ENCODE measurements around the gene IRX2. TPM values are rescaled to one million over a fixed set of nuclear protein-coding genes. Genes with fewer than 3 reads are reported as not detected.

Gene IRX2
- total RNA-seq, 8 experiments from 2014 or later: 0.76 to 13.9 (median 6.1) TPM

DNA sequence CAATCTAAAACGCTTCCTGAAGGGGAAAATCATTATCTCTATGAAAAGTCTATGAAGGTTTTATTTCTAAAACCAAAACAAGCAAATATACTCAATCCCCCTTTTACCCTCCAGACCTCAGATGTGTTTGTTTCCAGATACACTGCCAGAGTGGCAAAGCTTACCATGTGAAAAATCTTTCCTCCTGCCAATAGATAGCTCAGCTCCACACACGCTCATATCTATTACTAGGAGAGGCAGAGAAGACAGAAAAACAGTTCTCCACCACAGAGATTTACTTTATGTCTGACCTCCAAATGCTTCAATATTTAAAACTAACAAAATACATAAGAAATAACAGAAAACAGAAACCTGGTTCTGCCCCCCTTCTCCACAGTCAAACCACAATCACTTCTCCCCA, 7.0 kb downstream of the IRX2 start:
- H3K4me3 ChIP-seq: no peak overlapping the region
- 33 to 100% (median 84%) methylated on average over 1 to 2 of the region's 2 CpGs for WGBS, 10 experiments
- H3K27ac ChIP-seq: no peak overlapping the region
- peaks cover 0 to 23% of the 10 kb centered on the region in 2 donors for H3K4me1 ChIP-seq (replicated peaks in 1 of 2)
- ATAC-seq (replicated peaks in 6 of 8): no peak
- in situ Hi-C loops (cut with MboI; ENCODE audit: low pct_unique_long_range_greater_than_20kb in 2 of 9, low sequenced_read_pairs in 9 of 9, unreplicated experiment in 9 of 9): no loop called here

DNA sequence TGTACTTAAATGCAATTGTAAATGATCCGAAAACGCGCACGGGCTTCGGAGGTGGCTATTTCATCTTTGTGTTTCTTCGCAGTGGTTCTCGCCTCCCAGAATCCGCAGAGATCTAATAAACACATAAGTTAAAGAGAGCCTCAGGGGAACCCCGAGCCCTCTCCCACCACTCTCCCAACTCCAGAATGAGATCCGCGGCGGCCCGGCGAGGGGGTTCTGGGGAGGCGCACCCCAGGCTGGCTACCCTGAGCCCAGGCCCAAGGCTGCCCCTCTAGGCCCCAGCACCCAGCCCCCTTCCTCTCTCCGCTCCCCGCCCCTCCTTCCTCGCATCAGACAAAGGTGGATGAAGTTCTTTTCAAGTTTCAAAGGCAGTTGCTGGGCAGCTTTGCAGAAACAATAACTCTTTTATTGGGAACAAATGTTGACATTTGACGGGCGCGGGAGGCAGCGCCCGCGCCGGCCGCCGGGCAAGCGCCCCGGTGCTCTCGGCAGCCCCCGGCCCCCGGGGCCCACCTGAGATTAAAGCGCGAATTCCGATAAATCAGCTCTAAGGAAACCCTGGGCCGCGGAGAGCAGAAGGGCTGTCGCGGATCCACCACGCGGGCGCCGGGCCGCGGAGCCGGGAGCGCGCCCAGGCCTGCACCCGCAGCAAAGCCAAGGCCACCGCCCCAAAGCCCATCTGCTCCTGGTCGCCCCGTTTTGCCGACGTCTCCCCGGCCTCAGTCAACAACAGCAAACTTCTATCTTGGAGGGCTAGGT, 8.4 kb downstream of the IRX2 start:
- in situ Hi-C loops (cut with MboI; ENCODE audit: low pct_unique_long_range_greater_than_20kb in 2 of 9, low sequenced_read_pairs in 9 of 9, unreplicated experiment in 9 of 9): no loop called here
- ATAC-seq (replicated peaks in 6 of 8): peak in 4 of 8 experiments; percentile 18 to 48 (median 34)
- 17 to 94% (median 65%) methylated on average over 3 to 48 of the region's 55 CpGs; no CpG with 5 or more reads in 4 of the 10 experiments for WGBS, 10 experiments
- Histone ChIP-seq H3K27ac (no peak overlapping the region), H3K4me3 (no peak overlapping the region), H3K4me1 (replicated peaks in 1 of 2) (peaks cover 0 to 23% of the 10 kb centered on the region in 2 donors)

DNA sequence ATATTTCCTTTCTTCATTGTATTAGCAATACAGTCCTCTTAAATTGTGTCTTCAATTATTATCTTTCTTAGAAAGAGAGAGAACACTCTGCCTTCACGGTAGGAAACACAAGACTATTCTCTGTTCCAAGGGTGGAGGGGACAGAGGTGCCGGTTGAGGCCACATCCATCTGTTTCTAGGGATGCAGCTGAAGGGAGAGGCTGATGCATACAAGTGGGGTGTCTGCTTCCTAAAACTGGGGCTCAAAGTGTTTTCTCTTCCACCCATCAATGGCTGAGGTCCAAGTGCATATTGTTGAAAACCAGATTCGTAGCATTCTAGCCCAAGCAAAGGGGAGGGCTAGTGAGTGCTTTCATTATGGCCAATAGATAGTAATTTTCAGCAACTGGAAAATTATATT, 9.5 kb downstream of the IRX2 start:
- Histone ChIP-seq H3K4me3 (no peak overlapping the region), H3K4me1 (replicated peaks in 1 of 2) (peaks cover 0 to 29% of the 10 kb centered on the region in 2 donors), H3K27ac (no peak overlapping the region)
- 26 to 100% (median 55%) methylated on average over 1 to 3 of the region's 3 CpGs; no CpG with 5 or more reads in 3 of the 10 experiments for WGBS, 10 experiments
- ATAC-seq (replicated peaks in 6 of 8): no peak
- in situ Hi-C loops (cut with MboI; ENCODE audit: low pct_unique_long_range_greater_than_20kb in 2 of 9, low sequenced_read_pairs in 9 of 9, unreplicated experiment in 9 of 9): no loop called here

DNA sequence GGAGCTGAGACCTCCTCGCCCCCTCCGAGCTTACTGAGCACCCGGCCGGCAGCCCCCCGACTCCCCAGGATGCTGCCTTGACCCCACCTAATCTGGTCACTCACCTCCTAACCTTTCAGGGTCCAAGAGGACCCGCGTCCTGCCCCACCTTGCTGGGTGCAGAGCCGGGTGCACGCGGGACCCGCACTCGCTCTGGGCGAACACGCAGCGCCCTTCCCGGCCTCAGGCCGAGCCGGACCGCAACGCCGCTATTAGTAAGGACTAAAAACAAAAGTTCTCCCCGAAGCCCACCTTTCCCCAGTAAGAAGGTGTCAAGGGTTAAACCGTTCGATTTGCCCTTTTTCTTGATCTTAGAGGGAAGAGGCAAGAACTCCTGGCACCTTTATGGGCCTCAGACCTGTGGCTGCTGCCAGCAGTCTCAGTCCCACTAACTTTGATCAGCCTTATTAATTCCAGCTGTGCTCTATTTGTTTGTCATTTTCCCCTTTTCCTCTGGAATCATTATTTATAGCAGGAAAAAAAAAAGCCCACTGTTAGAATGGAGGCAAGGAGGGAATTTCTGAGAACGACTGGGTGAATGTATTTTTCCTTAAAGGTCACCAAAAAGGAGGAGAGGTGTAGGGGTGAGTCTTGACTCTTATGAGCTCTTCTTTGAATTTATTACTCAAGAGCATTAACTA, 10.5 kb downstream of the IRX2 start:
- ATAC-seq (replicated peaks in 6 of 8): no peak
- H3K4me1 ChIP-seq (replicated peaks in 1 of 2): peaks cover 0 to 28% of the 10 kb centered on the region in 2 donors
- no peak overlapping the region for H3K4me3 ChIP-seq
- in situ Hi-C loops (cut with MboI; ENCODE audit: low pct_unique_long_range_greater_than_20kb in 2 of 9, low sequenced_read_pairs in 9 of 9, unreplicated experiment in 9 of 9): no loop called here
- no peak overlapping the region for H3K27ac ChIP-seq
- 43 to 100% (median 71%) methylated on average over 1 to 9 of the region's 25 CpGs; no CpG with 5 or more reads in 2 of the 10 experiments for WGBS, 10 experiments

DNA sequence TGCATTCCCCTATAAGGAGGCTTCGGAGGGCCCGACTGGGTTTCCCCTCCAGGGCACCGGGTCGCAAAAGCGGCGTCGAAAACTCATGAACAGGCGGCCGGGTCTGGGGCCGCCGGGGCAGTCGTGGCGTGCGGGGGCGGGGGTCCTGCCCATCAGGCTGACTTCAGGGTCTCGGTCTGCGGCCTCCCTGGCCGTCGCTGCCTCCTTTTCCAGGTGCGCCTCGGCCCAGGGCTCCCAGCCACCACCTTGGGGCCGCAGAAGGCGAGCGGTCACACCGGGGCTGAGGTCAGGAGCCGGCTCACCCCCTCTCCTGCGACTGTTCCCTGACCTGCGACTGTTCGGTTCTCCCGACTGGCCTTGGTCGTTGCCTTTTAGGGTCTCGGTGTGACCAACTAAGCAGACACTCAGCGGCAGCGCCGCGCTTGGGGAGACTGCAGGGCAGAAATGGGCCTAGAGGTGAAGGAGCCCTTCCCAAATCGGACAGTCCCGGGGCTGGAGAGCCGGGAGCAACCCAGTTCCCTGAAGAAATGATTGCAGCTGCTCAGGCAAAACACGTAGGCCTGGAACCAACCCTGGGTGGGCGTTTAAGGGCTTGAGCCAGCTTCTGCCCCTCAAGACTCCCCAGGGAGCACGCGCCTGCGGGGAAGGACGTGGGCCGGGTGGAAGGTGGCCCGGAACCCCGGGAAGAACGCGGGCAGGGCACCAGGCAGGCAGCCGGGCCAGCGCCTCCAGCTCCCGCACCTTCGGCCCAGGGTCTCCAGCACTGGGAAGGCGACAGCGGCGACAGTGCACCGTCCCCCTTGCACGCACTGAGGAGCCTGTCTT, 11.2 kb downstream of the IRX2 start:
- 36 to 60% (median 50%) methylated on average over 1 to 6 of the region's 59 CpGs; no CpG with 5 or more reads in 6 of the 10 experiments for WGBS, 10 experiments
- H3K4me3 ChIP-seq: no peak overlapping the region
- ATAC-seq (replicated peaks in 6 of 8): no peak
- peaks cover 0 to 28% of the 10 kb centered on the region in 2 donors for H3K4me1 ChIP-seq (replicated peaks in 1 of 2)
- no peak overlapping the region for H3K27ac ChIP-seq
- in situ Hi-C loops (cut with MboI; ENCODE audit: low pct_unique_long_range_greater_than_20kb in 2 of 9, low sequenced_read_pairs in 9 of 9, unreplicated experiment in 9 of 9): no loop called here

DNA sequence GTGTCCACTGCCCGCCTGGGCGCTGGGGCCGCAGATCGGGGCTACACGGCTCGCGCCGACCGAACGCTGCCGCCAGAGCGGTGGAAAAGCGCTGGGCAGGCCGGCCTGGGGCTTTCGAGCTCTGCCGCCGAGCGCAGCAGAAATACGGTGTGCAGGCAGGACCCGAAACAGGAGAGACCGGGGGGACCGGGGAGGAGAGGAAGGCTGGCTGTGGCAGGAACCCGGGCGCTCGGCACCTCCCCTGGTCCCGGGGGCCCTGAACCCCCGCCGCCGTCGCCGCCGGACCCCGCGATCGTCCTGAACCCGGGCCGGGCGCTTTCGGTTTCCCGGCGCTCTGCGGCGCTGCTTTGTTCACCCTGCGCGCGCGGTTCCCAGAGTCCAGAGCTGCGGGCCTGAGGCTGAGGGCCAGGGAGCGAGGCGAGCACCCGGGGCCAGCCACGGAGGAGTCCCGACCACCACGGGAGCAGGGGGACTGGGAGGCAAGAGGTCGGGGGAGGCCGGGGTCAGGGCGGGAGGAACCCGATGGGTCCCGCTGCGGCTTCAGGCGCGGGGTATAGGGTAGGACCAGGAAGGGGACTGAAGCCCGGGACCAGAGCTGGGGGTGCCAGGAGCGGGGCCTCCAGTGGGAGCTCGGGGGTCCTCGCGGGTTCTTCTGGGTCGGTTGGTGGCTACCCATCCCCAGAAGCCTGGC, 12.0 kb downstream of the IRX2 start:
- in situ Hi-C loops (cut with MboI; ENCODE audit: low pct_unique_long_range_greater_than_20kb in 2 of 9, low sequenced_read_pairs in 9 of 9, unreplicated experiment in 9 of 9): no loop called here
- Histone ChIP-seq H3K27ac (no peak overlapping the region), H3K4me1 (replicated peaks in 1 of 2) (peaks cover 0 to 23% of the 10 kb centered on the region in 2 donors), H3K4me3 (peak overlapping the region in 4 of 5 donors; percentile 28 to 49 (median 38))
- ATAC-seq (replicated peaks in 6 of 8): peak in 7 of 8 experiments; percentile 49 to 86 (median 68)
- no CpG with 5 or more reads among the region's 68 CpGs for WGBS, 10 experiments

DNA sequence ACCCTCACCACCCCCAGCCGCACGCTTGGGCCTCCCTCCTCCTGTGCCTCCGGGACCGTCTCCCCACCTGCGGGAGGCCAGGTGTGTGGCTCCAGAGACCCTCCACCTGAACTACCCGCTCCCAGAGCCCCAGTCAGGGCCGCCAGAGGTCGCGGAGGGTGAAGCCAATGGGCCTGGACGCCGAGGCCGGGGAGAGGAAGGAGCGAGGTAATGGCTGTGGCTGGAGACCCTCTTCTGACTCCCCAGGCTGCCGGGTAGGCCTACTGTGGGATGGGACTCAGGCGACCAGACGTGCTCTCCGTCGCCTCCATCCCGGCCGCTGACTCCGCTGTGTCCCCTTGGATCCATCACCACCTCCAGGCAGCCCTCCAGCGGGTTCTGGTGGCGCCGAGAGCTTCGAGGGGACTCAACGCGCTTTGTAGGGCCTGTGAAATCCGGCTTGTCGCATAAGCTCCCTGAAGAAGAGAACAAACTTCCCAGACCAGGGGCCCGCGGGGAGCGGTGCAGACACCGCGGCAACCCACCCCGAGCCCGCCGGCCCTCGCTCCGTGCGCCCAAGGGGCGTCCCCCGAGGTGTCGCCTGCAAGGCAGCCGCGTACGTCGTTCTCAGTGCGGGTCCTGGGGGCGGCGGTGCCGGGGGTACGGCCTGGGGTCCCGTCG, 12.6 kb downstream of the IRX2 start:
- in situ Hi-C loops (cut with MboI; ENCODE audit: low pct_unique_long_range_greater_than_20kb in 2 of 9, low sequenced_read_pairs in 9 of 9, unreplicated experiment in 9 of 9): no loop called here
- no peak overlapping the region for H3K27ac ChIP-seq
- peak overlapping the region in 4 of 5 donors; percentile 28 to 49 (median 38) for H3K4me3 ChIP-seq
- peak in 3 of 8 experiments; percentile 8 to 49 (median 30) for ATAC-seq (replicated peaks in 6 of 8)
- 74 to 100% methylated on average over 2 to 6 of the region's 54 CpGs; no CpG with 5 or more reads in 8 of the 10 experiments for WGBS, 10 experiments
- H3K4me1 ChIP-seq (replicated peaks in 1 of 2): peaks cover 0 to 19% of the 10 kb centered on the region in 2 donors

DNA sequence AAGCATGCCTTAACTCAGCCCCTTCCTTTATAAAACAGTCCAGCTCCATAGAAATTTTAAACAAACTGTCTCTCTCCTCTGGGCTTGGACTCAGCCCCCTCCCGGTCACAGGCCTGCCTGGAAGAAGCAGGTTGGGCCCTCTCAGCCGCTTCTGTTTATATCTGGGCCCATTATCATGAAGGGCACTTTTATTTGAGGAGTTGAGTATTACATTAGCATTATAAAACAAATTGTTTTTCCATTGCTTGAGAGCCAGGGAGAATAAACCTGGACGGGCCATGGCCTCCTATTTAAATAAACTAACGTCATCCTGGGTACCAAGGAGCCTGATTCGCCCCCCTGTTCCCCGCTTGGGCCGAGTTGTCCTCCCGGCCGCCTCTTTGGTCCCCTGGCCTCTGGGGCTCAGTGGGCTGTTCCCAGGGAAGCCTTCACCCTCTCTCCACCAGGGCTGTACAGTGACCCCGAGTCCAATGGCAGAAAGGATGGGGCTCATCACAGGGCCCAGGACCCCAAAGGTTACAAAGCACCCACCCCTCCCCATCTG, 13.2 kb downstream of the IRX2 start:
- H3K4me1 ChIP-seq (replicated peaks in 1 of 2): peaks cover 0 to 13% of the 10 kb centered on the region in 2 donors
- ATAC-seq (replicated peaks in 6 of 8): peak in 4 of 8 experiments; percentile 42 to 64 (median 51)
- no peak overlapping the region for H3K4me3 ChIP-seq
- 17 to 83% (median 47%) methylated on average over 1 to 4 of the region's 10 CpGs; no CpG with 5 or more reads in 6 of the 10 experiments for WGBS, 10 experiments
- in situ Hi-C loops (cut with MboI; ENCODE audit: low pct_unique_long_range_greater_than_20kb in 2 of 9, low sequenced_read_pairs in 9 of 9, unreplicated experiment in 9 of 9): no loop called here
- no peak overlapping the region for H3K27ac ChIP-seq

DNA sequence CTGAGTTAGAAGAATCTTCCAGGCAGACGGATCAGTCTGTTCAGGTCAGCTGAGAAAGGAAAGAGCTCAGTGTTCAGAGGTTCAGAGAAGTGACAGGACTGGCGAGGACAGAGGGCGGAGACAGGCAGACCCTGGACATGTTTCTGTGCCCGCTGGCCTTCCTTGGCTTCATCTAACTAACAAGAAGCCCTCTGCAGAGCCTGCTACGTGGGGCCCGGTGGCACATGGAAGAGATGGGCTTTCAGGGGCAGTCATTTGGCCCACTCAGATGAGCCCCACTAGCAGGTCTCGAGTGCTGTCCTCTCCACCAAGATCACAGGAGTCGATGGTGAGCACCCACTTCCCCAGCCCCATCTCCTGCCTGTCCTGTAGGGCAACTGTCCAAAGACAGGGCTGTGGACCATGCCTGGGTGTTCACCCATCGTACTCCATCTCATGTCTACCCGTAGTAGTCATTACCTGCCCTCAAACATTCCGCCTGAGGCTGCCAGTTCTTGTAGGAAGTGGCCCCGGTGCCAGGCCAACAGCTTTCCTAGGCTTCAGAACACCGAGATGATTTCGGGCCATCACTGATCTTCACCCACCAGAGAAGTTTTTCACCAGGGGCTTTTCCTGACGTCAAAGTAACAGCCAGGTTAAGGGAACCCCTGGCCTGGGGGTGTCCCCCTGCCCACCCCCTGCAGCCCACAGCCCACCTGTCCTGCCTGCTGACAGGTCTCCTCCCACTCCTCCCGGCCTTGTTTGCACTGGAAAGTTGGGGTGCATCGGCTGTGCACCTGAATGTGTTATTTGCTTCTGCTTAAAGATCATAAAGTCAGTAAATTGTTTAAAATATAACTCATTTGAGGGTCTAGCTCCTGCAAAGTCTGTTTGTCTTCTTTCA, 14.0 kb downstream of the IRX2 start:
- no peak overlapping the region for H3K4me3 ChIP-seq
- ATAC-seq (replicated peaks in 6 of 8): no peak
- H3K4me1 ChIP-seq (replicated peaks in 1 of 2): peaks cover 0 to 8% of the 10 kb centered on the region in 2 donors
- WGBS, 10 experiments: 50 to 96% (median 80%) methylated on average over 1 to 7 of the region's 17 CpGs; no CpG with 5 or more reads in 4 of the 10 experiments
- in situ Hi-C loops (cut with MboI; ENCODE audit: low pct_unique_long_range_greater_than_20kb in 2 of 9, low sequenced_read_pairs in 9 of 9, unreplicated experiment in 9 of 9): no loop called here
- H3K27ac ChIP-seq: no peak overlapping the region

DNA sequence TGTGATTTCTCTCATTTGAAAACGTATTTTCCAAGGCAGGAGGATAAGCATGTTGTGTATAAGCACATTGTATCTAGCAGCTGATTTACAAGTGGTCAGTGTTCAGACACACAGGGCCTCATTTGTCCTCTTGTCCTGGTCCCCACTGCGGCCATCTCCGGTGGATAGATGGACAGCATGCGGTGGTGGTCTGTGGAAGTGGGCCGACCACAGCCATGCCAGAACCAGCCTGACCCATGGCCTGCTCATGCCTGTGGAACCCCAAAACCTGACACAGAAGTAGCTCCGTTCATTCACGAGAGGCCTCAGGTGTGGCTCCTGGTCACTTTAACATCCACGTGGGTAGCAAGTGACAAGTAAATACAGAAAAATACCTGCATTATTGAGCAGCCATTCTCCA, 14.6 kb downstream of the IRX2 start:
- Histone ChIP-seq H3K4me3 (no peak overlapping the region), H3K27ac (no peak overlapping the region), H3K4me1 (replicated peaks in 1 of 2) (peaks cover 0 to 8% of the 10 kb centered on the region in 2 donors)
- in situ Hi-C loops (cut with MboI; ENCODE audit: low pct_unique_long_range_greater_than_20kb in 2 of 9, low sequenced_read_pairs in 9 of 9, unreplicated experiment in 9 of 9): no loop called here
- no peak for ATAC-seq (replicated peaks in 6 of 8)
- 47 to 100% (median 92%) methylated on average over 1 to 7 of the region's 8 CpGs; no CpG with 5 or more reads in 1 of the 10 experiments for WGBS, 10 experiments

DNA sequence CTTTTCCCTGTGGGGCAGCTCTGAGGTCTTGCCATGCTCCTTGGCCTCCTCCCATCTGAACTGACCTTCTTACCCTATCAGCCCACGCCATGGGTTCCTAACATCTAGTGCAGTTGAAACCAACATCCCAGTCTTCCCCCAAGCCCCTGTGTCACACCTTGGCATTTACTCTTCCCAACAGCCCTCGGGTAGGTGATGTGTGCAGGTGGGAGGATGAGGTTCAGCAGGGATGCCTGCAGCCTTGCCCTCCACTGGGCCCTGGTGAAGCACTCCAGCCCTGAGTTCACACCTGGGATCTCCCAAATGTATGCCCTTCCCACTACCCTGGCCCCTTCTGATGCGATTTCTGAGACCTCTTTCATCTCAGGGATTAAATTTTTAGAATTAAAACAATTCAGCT, 15.5 kb downstream of the IRX2 start:
- Histone ChIP-seq H3K27ac (no peak overlapping the region), H3K4me1 (replicated peaks in 1 of 2) (peaks cover 0 to 8% of the 10 kb centered on the region in 2 donors), H3K4me3 (no peak overlapping the region)
- 17 to 100% (median 79%) methylated on average over 1 to 3 of the region's 3 CpGs; no CpG with 5 or more reads in 3 of the 10 experiments for WGBS, 10 experiments
- ATAC-seq (replicated peaks in 6 of 8): no peak
- in situ Hi-C loops (cut with MboI; ENCODE audit: low pct_unique_long_range_greater_than_20kb in 2 of 9, low sequenced_read_pairs in 9 of 9, unreplicated experiment in 9 of 9): no loop called here

Measured in motor neuron (in vitro differentiated cells).